CD4-positive, alpha-beta T cell treated with Interleukin-4 for 1 hour (primary cell): ENCODE data around the gene FAM149A.

Source experiments
- DNase-seq, 2 donors: peaks; one replicate each; pipeline ENCODE4 v3.0.0-alpha.2; 2020 to 2022

Gene FAM149A

GRCh38 chr4:186104114-186104889 is at the start of gene FAM149A:
FAM149A (plus strand) TSS chr4:186104704.
- peak; percentile 24 to 28 for DNase-seq

GRCh38 chr4:186058253-186058979 is 46.1 kb upstream of the FAM149A start:
- DNase-seq = peak; percentile 10 to 27

- DNase-seq = no peak
Measured at GRCh38 chr4:186058980-186059316, 45.6 kb upstream of the FAM149A start.

- no peak for DNase-seq
Measured at GRCh38 chr4:186061921-186062320, 42.6 kb upstream of the FAM149A start.

GRCh38 chr4:186067757-186068385 is 36.6 kb upstream of the FAM149A start:
- DNase-seq = peak; percentile 43 to 58

- peak in 1 of 2 donors; percentile 47 for DNase-seq
Measured at GRCh38 chr4:186068581-186069348, 35.7 kb upstream of the FAM149A start, which contains the start of gene TLR3. TLR3 (plus strand) TSS chr4:186069156; CDS start chr4:186076620, 7,464 bp downstream.

GRCh38 chr4:186069729-186070128 is 34.8 kb upstream of the FAM149A start:
- DNase-seq = no peak

- no peak for DNase-seq
Measured at GRCh38 chr4:186072516-186072915, 32.0 kb upstream of the FAM149A start.

GRCh38 chr4:186074189-186074588 is 30.3 kb upstream of the FAM149A start:
- DNase-seq = peak in 1 of 2 donors; percentile 13

GRCh38 chr4:186078981-186079638 is 25.4 kb upstream of the FAM149A start:
- no peak for DNase-seq

- DNase-seq = no peak
Measured at GRCh38 chr4:186079694-186080093, 24.8 kb upstream of the FAM149A start.

GRCh38 chr4:186081202-186081807 is 23.2 kb upstream of the FAM149A start:
- DNase-seq = no peak

- DNase-seq = no peak
Measured at GRCh38 chr4:186082221-186082620, 22.3 kb upstream of the FAM149A start.

GRCh38 chr4:186088523-186088922 is 16.0 kb upstream of the FAM149A start:
- DNase-seq = no peak

GRCh38 chr4:186092296-186092695 is 12.2 kb upstream of the FAM149A start:
- DNase-seq = no peak

- DNase-seq = no peak
Measured at GRCh38 chr4:186095406-186095805, 9.1 kb upstream of the FAM149A start.

GRCh38 chr4:186096681-186097165 is 7.8 kb upstream of the FAM149A start:
- DNase-seq = no peak

- no peak for DNase-seq
Measured at GRCh38 chr4:186097386-186097785, 7.1 kb upstream of the FAM149A start.

GRCh38 chr4:186102931-186103330 is 1.6 kb upstream of the FAM149A start:
- no peak for DNase-seq

- no peak for DNase-seq
Measured at GRCh38 chr4:186104890-186105646, 564 bp downstream of the FAM149A start.
